ENCODE results near the gene TNK2.
"Not testable (repeated sequence)": the region's sequence is repeated elsewhere in the genome, so short reads cannot be mapped to it uniquely, and the experiment has no call there.

Gene TNK2

GRCh38 chr3:195916991-195917390 lies 8.6 kb upstream of the TNK2 start:
- no peak for DNase-seq (ENCODE audit: low read depth in 2 of 2)

- no peak for DNase-seq (ENCODE audit: low read depth in 2 of 2)
Observed at GRCh38 chr3:195916291-195916690, 7.9 kb upstream of the TNK2 start.

- peak; percentile 97 for DNase-seq (ENCODE audit: low read depth in 2 of 2)
Observed at GRCh38 chr3:195914648-195915473, 6.5 kb upstream of the TNK2 start.

GRCh38 chr3:195914146-195914545 lies 5.8 kb upstream of the TNK2 start:
- not testable (repeated sequence) for DNase-seq (ENCODE audit: low read depth in 2 of 2)

- no peak for DNase-seq (ENCODE audit: low read depth in 2 of 2)
Observed at GRCh38 chr3:195913382-195913781, 5.0 kb upstream of the TNK2 start.

GRCh38 chr3:195911946-195912270 lies 3.6 kb upstream of the TNK2 start:
- DNase-seq (ENCODE audit: low read depth in 2 of 2) = no peak

GRCh38 chr3:195911041-195911945 lies 2.9 kb upstream of the TNK2 start:
- no peak for DNase-seq (ENCODE audit: low read depth in 2 of 2)

- no peak for DNase-seq (ENCODE audit: low read depth in 2 of 2)
Observed at GRCh38 chr3:195910499-195910845, 2.1 kb upstream of the TNK2 start.

GRCh38 chr3:195909644-195910498 lies 1.5 kb upstream of the TNK2 start:
- peak; percentile 83 to 90 for DNase-seq (ENCODE audit: low read depth in 2 of 2)

- DNase-seq (ENCODE audit: low read depth in 2 of 2) = peak in 1 of 2 donors; percentile 19
Observed at GRCh38 chr3:195908694-195909581, 587 bp upstream of the TNK2 start.

- DNase-seq (ENCODE audit: low read depth in 2 of 2) = no peak
Observed at GRCh38 chr3:195907684-195907933, 742 bp downstream of the TNK2 start.

GRCh38 chr3:195906865-195907683 lies 1.3 kb downstream of the TNK2 start:
- DNase-seq (ENCODE audit: low read depth in 2 of 2) = peak in 1 of 2 donors; percentile 46

GRCh38 chr3:195905970-195906864 lies 2.1 kb downstream of the TNK2 start:
- DNase-seq (ENCODE audit: low read depth in 2 of 2) = no peak

GRCh38 chr3:195904368-195904767 lies 4.0 kb downstream of the TNK2 start:
- DNase-seq (ENCODE audit: low read depth in 2 of 2) = no peak

- DNase-seq (ENCODE audit: low read depth in 2 of 2) = no peak
Observed at GRCh38 chr3:195903950-195904290, 4.4 kb downstream of the TNK2 start.

- DNase-seq (ENCODE audit: low read depth in 2 of 2) = not testable (repeated sequence)
Observed at GRCh38 chr3:195902634-195903033, 5.7 kb downstream of the TNK2 start.

- DNase-seq (ENCODE audit: low read depth in 2 of 2) = not testable (repeated sequence)
Observed at GRCh38 chr3:195901836-195902585, 6.3 kb downstream of the TNK2 start.

GRCh38 chr3:195900436-195901355 lies 7.7 kb downstream of the TNK2 start:
- peak in 1 of 2 donors; percentile 23 for DNase-seq (ENCODE audit: low read depth in 2 of 2)

All from activated CD4-positive, alpha-beta T cell treated with anti-CD3 and anti-CD28 coated beads for 24 hours (primary cell).